Liver (tissue), 3 donors: ENCODE measurements around the gene NIF3L1.

Experiments used
- RAD21 ChIP-seq, 2 donors: IDR thresholded peaks; 2 replicates each; pipeline ENCODE4 v1.6.1; 2016; ENCODE audit warnings: antibody characterized with exemption in 2 of 2, mild to moderate bottlenecking in 2 of 2
- YY1 ChIP-seq: IDR thresholded peaks from 2 replicates; pipeline ENCODE4 v1.6.1; 2016; ENCODE audit warnings: antibody characterized with exemption, mild to moderate bottlenecking
- TF ChIP-seq, protein P1 (sequence below): fragments of 150-350 bp; IDR thresholded peaks from 2 replicates; pipeline ENCODE4 v1.5.1; 2017; ENCODE audit warnings: improper control_type of control experiment, low read depth, low read length; ENCODE audit not compliant: missing input control
- TF ChIP-seq, protein P2 (sequence below): IDR thresholded peaks from 2 replicates; pipeline ENCODE4 v1.6.1; 2016; ENCODE audit warnings: antibody characterized with exemption
- donor health status: healthy.
- donor health status: healthy.

DNA sequence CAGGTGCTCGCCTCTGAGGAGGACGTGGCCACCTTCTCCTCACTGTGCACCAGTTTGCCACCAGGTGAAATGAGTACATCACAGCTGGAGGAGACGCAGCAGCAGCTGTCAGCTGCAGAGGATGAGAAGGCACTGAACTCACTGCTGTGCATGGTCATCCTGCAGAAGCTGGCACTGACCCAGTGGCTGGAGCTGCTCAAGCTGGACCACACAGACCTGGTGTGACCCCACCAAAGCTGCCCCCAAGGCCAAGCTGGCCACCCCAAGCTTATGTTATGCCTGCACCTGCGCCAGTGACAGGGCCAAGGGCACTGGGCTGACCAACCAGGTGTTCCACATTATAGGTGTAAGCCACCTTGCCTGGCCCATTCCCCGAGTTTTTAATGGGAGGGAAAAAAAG lies 44.0 kb upstream of the NIF3L1 start:
- TF ChIP-seq, protein P1, sequence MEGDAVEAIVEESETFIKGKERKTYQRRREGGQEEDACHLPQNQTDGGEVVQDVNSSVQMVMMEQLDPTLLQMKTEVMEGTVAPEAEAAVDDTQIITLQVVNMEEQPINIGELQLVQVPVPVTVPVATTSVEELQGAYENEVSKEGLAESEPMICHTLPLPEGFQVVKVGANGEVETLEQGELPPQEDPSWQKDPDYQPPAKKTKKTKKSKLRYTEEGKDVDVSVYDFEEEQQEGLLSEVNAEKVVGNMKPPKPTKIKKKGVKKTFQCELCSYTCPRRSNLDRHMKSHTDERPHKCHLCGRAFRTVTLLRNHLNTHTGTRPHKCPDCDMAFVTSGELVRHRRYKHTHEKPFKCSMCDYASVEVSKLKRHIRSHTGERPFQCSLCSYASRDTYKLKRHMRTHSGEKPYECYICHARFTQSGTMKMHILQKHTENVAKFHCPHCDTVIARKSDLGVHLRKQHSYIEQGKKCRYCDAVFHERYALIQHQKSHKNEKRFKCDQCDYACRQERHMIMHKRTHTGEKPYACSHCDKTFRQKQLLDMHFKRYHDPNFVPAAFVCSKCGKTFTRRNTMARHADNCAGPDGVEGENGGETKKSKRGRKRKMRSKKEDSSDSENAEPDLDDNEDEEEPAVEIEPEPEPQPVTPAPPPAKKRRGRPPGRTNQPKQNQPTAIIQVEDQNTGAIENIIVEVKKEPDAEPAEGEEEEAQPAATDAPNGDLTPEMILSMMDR: no peak
- TF ChIP-seq RAD21 (IDR thresholded peaks at IDR 0.05) (no peak), YY1 (no peak)
- TF ChIP-seq, protein P2, sequence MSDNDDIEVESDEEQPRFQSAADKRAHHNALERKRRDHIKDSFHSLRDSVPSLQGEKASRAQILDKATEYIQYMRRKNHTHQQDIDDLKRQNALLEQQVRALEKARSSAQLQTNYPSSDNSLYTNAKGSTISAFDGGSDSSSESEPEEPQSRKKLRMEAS: no peak
